OCI-LY1 (cell line): Measurements from ENCODE around the gene WNK4.

ENCODE experiments used
- H2AFZ ChIP-seq: fragments of 200-600 bp; sonication (generic), shearing (Covaris generic); 2 replicates; pipeline ENCODE4 v1.6.0; 2014; ENCODE audit warnings: antibody characterized with exemption, mild to moderate bottlenecking, low read length
- H3F3A ChIP-seq: fragments of 200-600 bp; sonication (generic), shearing (Covaris generic); 2 replicates; pipeline ENCODE4 v1.6.0; 2014; ENCODE audit warnings: mild to moderate bottlenecking, antibody characterized with exemption, low read length, moderate library complexity; ENCODE audit not compliant: insufficient read depth
- H3K27ac ChIP-seq: fragments of 200-600 bp; sonication (generic); 2 replicates; pipeline ENCODE4 v1.5.1; 2014; ENCODE audit warnings: low read length, mixed run types, mild to moderate bottlenecking, low read depth; ENCODE audit not compliant: poor library complexity, severe bottlenecking
- H3K27me3 ChIP-seq: fragments of 200-600 bp; sonication (generic); 2 replicates; pipeline ENCODE4 v1.6.0; 2014; ENCODE audit warnings: antibody characterized with exemption, mild to moderate bottlenecking, low read length, moderate library complexity; ENCODE audit not compliant: insufficient read depth
- H3K36me3 ChIP-seq: fragments of 200-600 bp; sonication (generic); 2 replicates; pipeline ENCODE4 v1.6.1; 2014; ENCODE audit warnings: mild to moderate bottlenecking, antibody characterized with exemption, low read length, moderate library complexity, mixed read lengths; ENCODE audit not compliant: insufficient read depth
- H3K4me1 ChIP-seq: fragments of 200-600 bp; sonication (generic); 2 replicates; pipeline ENCODE4 v1.5.1; 2014; ENCODE audit warnings: mild to moderate bottlenecking, low read length, moderate library complexity; ENCODE audit not compliant: insufficient read depth, severe bottlenecking
- H3K4me2 ChIP-seq: fragments of 200-600 bp; sonication (generic), shearing (Covaris generic); 2 replicates; pipeline ENCODE4 v1.6.1; 2014; ENCODE audit warnings: low read length
- H3K4me3 ChIP-seq: fragments of 200-600 bp; sonication (generic); 2 replicates; pipeline ENCODE4 v1.5.1; 2014; ENCODE audit warnings: low read length, low read depth, mild to moderate bottlenecking, mixed read lengths; ENCODE audit not compliant: poor library complexity, severe bottlenecking
- H3K79me2 ChIP-seq: fragments of 200-600 bp; shearing (Covaris generic); 2 replicates; pipeline ENCODE4 v1.6.1; 2016; ENCODE audit warnings: mixed run types, low read length, mixed read lengths; ENCODE audit not compliant: insufficient read depth
- H3K9ac ChIP-seq: fragments of 200-600 bp; sonication (generic), shearing (Covaris generic); 2 replicates; pipeline ENCODE4 v1.6.1; 2014; ENCODE audit warnings: mild to moderate bottlenecking, low read length, mixed read lengths
- H3K9me2 ChIP-seq: fragments of 200-600 bp; sonication (generic), shearing (Covaris generic); 2 replicates; pipeline ENCODE4 v1.6.1; 2014; ENCODE audit warnings: low read depth, mild to moderate bottlenecking, low read length, mixed read lengths
- H3K9me3 ChIP-seq: fragments of 200-600 bp; shearing (Covaris generic); 2 replicates; pipeline ENCODE4 v1.6.1; 2014; ENCODE audit warnings: low read length, mixed read lengths
- H4K20me1 ChIP-seq: fragments of 200-600 bp; sonication (generic), shearing (Covaris generic); 2 replicates; pipeline ENCODE4 v1.6.0; 2016; ENCODE audit warnings: mild to moderate bottlenecking, low read length; ENCODE audit not compliant: insufficient read depth
- CTCF ChIP-seq: fragments of 200-600 bp; sonication (generic), shearing (Covaris generic); IDR thresholded peaks from 2 replicates; pipeline ENCODE4 v1.5.1; 2017; ENCODE audit warnings: mild to moderate bottlenecking, antibody characterized with exemption, low read length, moderate library complexity, mixed read lengths
- EZH2 ChIP-seq: fragments of 200-600 bp; sonication (generic), shearing (Covaris generic); IDR thresholded peaks from 2 replicates; pipeline ENCODE4 v1.8.0; 2017; ENCODE audit warnings: borderline replicate concordance, mixed run types, mild to moderate bottlenecking, antibody characterized with exemption, low read length, moderate library complexity, mixed read lengths

WNK4 gene

DNA sequence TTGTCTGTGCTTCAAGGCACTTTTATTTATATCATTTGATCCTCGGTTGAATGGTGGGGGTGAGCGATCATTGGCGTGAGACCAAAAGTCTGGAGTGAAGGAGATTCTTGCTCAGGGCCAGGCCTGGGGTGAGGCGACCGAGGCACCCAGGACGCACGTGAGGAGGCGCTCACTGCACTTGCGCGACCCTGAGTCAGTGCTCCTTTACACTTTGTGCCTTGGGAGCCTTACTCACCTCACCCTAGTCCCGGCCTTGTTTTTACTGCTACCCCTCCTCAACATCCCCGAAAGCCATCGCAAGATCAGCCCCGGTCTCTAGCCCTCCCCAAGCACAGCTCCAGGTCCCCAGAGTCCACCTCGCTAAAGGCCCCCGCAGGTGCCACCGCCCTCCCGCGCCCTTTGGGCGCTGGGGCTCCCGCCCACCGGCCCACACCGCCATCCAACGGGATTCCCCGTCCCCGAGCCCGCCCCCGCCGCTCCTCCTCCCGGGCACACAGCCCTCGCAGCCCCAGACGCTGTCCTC is 36.1 kb upstream of the WNK4 start:
- H3K9me2 ChIP-seq, result no peaks in the 10 kb centered on the region
- no peak for TF ChIP-seq EZH2
- no peak for TF ChIP-seq CTCF
- H3F3A ChIP-seq, result no peaks in the 10 kb centered on the region
- peak overlapping the region; percentile 26 for H3K27ac ChIP-seq
- H3K36me3 ChIP-seq, result peaks cover 8% of the 10 kb centered on the region; the same call in 1 of the 2 replicates
- peaks cover 20% of the 10 kb centered on the region for H3K79me2 ChIP-seq
- H3K4me1 ChIP-seq, result peaks cover 24% of the 10 kb centered on the region
- H2AFZ ChIP-seq, result no peak overlapping the region
- H3K4me2 ChIP-seq, result peak overlapping the region; percentile 93
- peak overlapping the region; percentile 68 for H3K9ac ChIP-seq
- H3K27me3 ChIP-seq, result no peaks in the 10 kb centered on the region
- H3K4me3 ChIP-seq, result peak overlapping the region; percentile 66
- no peaks in the 10 kb centered on the region for H3K9me3 ChIP-seq
- no peaks in the 10 kb centered on the region for H4K20me1 ChIP-seq

- Histone ChIP-seq H3K4me3 (peak within 1 kb of the TSS; percentile 66), H3K4me1 (peaks cover 24% of the 10 kb centered on the region), H2AFZ (0 out of 2 replicates have a peak within 1 kb of the TSS, but pooled peaks have one; percentile 29), H3K79me2 (peaks cover 20% of the 10 kb centered on the region), H3F3A (no peaks in the 10 kb centered on the region), H3K4me2 (peak within 1 kb of the TSS; percentile 93), H3K9ac (peak within 1 kb of the TSS; percentile 68), H4K20me1 (no peaks in the 10 kb centered on the region), H3K9me2 (no peaks in the 10 kb centered on the region), H3K36me3 (peaks cover 8% of the 10 kb centered on the region; the same call in 1 of the 2 replicates), H3K9me3 (no peaks in the 10 kb centered on the region), H3K27ac (peak within 1 kb of the TSS; percentile 26), H3K27me3 (no peaks in the 10 kb centered on the region)
- no peak for TF ChIP-seq EZH2
- no peak for TF ChIP-seq CTCF
Observed at GRCh38 chr17:42744806-42745617, 35.4 kb upstream of the WNK4 start, which contains the start of gene EZH1. Gene EZH1 (minus strand): TSS chr17:42745040. CDS start chr17:42728941, 16,099 bp downstream.

DNA sequence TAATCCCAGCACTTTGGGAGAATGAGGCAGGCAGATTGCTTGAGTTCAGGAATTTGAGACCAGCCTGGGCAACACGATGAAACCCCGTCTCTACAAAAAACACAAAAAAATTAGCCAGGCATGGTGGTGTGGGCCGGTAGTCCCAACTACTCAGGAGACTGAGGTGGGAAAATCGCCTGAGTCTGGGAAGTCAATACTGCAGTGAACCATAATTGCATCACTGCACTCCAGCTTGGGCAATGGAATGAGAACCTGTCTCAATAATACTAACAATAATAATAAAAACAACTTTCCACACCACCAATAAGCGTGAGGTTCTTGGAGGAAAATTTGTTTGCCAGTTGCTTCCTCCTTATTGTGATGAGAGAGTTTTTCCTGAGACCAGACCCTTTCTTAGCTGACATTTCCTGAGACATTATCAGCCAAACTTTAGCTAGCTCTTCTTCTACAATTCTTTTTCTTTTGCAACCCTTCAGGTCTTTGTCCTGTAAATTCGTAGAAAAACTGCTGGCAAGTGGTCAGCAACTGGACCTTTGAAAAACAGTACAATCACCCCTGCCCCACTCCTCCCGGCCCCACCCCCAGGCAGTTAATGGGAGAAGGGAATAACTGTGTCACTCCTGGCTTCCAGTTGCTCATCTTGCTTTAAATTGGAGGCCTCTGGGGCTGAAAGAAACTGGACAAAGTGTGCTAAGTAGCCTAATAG is 32.1 kb upstream of the WNK4 start:
- Histone ChIP-seq H3K27ac (no peak overlapping the region), H3K36me3 (no peaks in the 10 kb centered on the region), H3K79me2 (peaks cover 9% of the 10 kb centered on the region), H3K4me3 (no peak overlapping the region), H2AFZ (no peak overlapping the region), H3K4me1 (peaks cover 13% of the 10 kb centered on the region), H3K27me3 (no peaks in the 10 kb centered on the region), H3K9me3 (no peaks in the 10 kb centered on the region), H3K9me2 (no peaks in the 10 kb centered on the region), H3F3A (no peaks in the 10 kb centered on the region), H3K4me2 (no peak overlapping the region), H4K20me1 (no peaks in the 10 kb centered on the region), H3K9ac (no peak overlapping the region)
- no peak for TF ChIP-seq EZH2
- TF ChIP-seq CTCF, result no peak
